DND-41 (cell line): ENCODE measurements around the gene CACNB2.

Source experiments
- ATAC-seq: fragments of 200-7000 bp; cut with Tn5 transposase; 3 replicates; pipeline ENCODE4 v1.9.1; 2021; ENCODE audit warnings: low read depth; ENCODE audit not compliant: insufficient read depth
- DNase-seq: peaks from one replicate; pipeline ENCODE4 v3.0.0-alpha.2; 2020
- H2AFZ ChIP-seq: 2 replicates; pipeline ENCODE4 v1.6.0; 2012; ENCODE audit warnings: low read depth, low read length
- H3K27ac ChIP-seq: 2 replicates; pipeline ENCODE4 v1.5.1; 2012; ENCODE audit warnings: low read length, inconsistent platforms
- H3K27me3 ChIP-seq: fragments of 200-600 bp; sonication (generic); 2 replicates; pipeline ENCODE4 v1.6.0; 2012; ENCODE audit warnings: low read length, mild to moderate bottlenecking, inconsistent platforms; ENCODE audit not compliant: insufficient read depth, poor library complexity
- H3K36me3 ChIP-seq: 2 replicates; pipeline ENCODE4 v1.5.1; 2012; ENCODE audit warnings: low read length, inconsistent platforms; ENCODE audit not compliant: insufficient read depth
- H3K4me1 ChIP-seq: 2 replicates; pipeline ENCODE4 v1.5.1; 2012; ENCODE audit warnings: mild to moderate bottlenecking, low read length; ENCODE audit not compliant: insufficient read depth
- H3K4me2 ChIP-seq: 2 replicates; pipeline ENCODE4 v1.6.0; 2012; ENCODE audit warnings: mild to moderate bottlenecking, moderate library complexity, low read length, inconsistent platforms; ENCODE audit not compliant: insufficient read depth
- H3K4me3 ChIP-seq, 2 experiments: fragments of 200-600 bp in 1 of 2; shearing (Covaris generic) in 1 of 2; 2 replicates each; pipeline ENCODE4 v1.5.1; 2012 to 2016; ENCODE audit warnings: inconsistent platforms in 2 of 2, low read length in 2 of 2, mild to moderate bottlenecking in 2 of 2, low read depth in 1 of 2, moderate library complexity in 1 of 2
- H3K79me2 ChIP-seq: 2 replicates; pipeline ENCODE4 v1.6.0; 2012; ENCODE audit warnings: low read length, inconsistent platforms; ENCODE audit not compliant: insufficient read depth
- H3K9ac ChIP-seq: 2 replicates; pipeline ENCODE4 v1.6.0; 2012; ENCODE audit warnings: low read depth, mild to moderate bottlenecking, inconsistent platforms, low read length, moderate library complexity
- H3K9me3 ChIP-seq: 2 replicates; pipeline ENCODE4 v1.5.1; 2012; ENCODE audit warnings: low read length, moderate library complexity, mild to moderate bottlenecking, inconsistent platforms; ENCODE audit not compliant: insufficient read depth, severe bottlenecking
- H4K20me1 ChIP-seq: 2 replicates; pipeline ENCODE4 v1.6.0; 2012; ENCODE audit warnings: low read length; ENCODE audit not compliant: insufficient read depth
- CTCF ChIP-seq: IDR thresholded peaks from 2 replicates; pipeline ENCODE4 v1.5.1; 2012; ENCODE audit warnings: borderline replicate concordance, low read length, moderate library complexity, mild to moderate bottlenecking; ENCODE audit not compliant: poor library complexity, severe bottlenecking; ENCODE audit errors: extremely low read depth
- EZH2 ChIP-seq: IDR thresholded peaks from 3 replicates; pipeline ENCODE4 v1.6.1; 2012; ENCODE audit warnings: borderline replicate concordance, low read depth, mild to moderate bottlenecking, moderate library complexity, low read length, inconsistent platforms; ENCODE audit not compliant: severe bottlenecking

Gene CACNB2

GRCh38 chr10:18343573-18343972 is 203.3 kb downstream of the CACNB2 start:
- Histone ChIP-seq H2AFZ (no peak overlapping the region), H3K27me3 (no peaks in the 10 kb centered on the region), H3K4me2 (no peak overlapping the region), H3K4me3 (no peak overlapping the region), H3K36me3 (no peaks in the 10 kb centered on the region), H3K79me2 (no peaks in the 10 kb centered on the region), H3K9me3 (no peaks in the 10 kb centered on the region), H3K9ac (no peak overlapping the region), H3K4me1 (no peaks in the 10 kb centered on the region), H4K20me1 (no peaks in the 10 kb centered on the region), H3K27ac (no peak overlapping the region)
- TF ChIP-seq EZH2 (no peak), CTCF (no peak)
- no peak for DNase-seq
- ATAC-seq = no peak

GRCh38 chr10:18345308-18345707 is 205.1 kb downstream of the CACNB2 start:
- no peaks in the 10 kb centered on the region for H3K4me1 ChIP-seq
- no peak for DNase-seq
- H3K9ac ChIP-seq = no peak overlapping the region
- TF ChIP-seq CTCF = no peak
- no peak for TF ChIP-seq EZH2
- no peak overlapping the region for H2AFZ ChIP-seq
- H4K20me1 ChIP-seq = no peaks in the 10 kb centered on the region
- H3K36me3 ChIP-seq = no peaks in the 10 kb centered on the region
- H3K9me3 ChIP-seq = no peaks in the 10 kb centered on the region
- H3K4me3 ChIP-seq = no peak overlapping the region
- H3K27me3 ChIP-seq = no peaks in the 10 kb centered on the region
- H3K4me2 ChIP-seq = no peak overlapping the region
- no peak for ATAC-seq
- H3K79me2 ChIP-seq = no peaks in the 10 kb centered on the region
- H3K27ac ChIP-seq = no peak overlapping the region

GRCh38 chr10:18350340-18350739 is 210.1 kb downstream of the CACNB2 start:
- no peak overlapping the region for H3K4me2 ChIP-seq
- ATAC-seq = no peak
- no peak overlapping the region for H3K4me3 ChIP-seq
- H3K9me3 ChIP-seq = no peaks in the 10 kb centered on the region
- H3K27ac ChIP-seq = no peak overlapping the region
- H3K9ac ChIP-seq = no peak overlapping the region
- no peaks in the 10 kb centered on the region for H3K79me2 ChIP-seq
- TF ChIP-seq EZH2 = no peak
- TF ChIP-seq CTCF = no peak
- DNase-seq = no peak
- no peaks in the 10 kb centered on the region for H3K36me3 ChIP-seq
- H4K20me1 ChIP-seq = no peaks in the 10 kb centered on the region
- no peaks in the 10 kb centered on the region for H3K27me3 ChIP-seq
- H3K4me1 ChIP-seq = no peaks in the 10 kb centered on the region
- no peak overlapping the region for H2AFZ ChIP-seq

GRCh38 chr10:18351421-18351820 is 211.2 kb downstream of the CACNB2 start:
- Histone ChIP-seq H3K9ac (no peak overlapping the region), H2AFZ (no peak overlapping the region), H3K36me3 (no peaks in the 10 kb centered on the region), H3K27me3 (no peaks in the 10 kb centered on the region), H3K4me1 (no peaks in the 10 kb centered on the region), H3K27ac (no peak overlapping the region), H4K20me1 (no peaks in the 10 kb centered on the region), H3K4me2 (no peak overlapping the region), H3K79me2 (no peaks in the 10 kb centered on the region), H3K9me3 (no peaks in the 10 kb centered on the region), H3K4me3 (no peak overlapping the region)
- DNase-seq (no peak), ATAC-seq (no peak)
- no peak for TF ChIP-seq CTCF
- TF ChIP-seq EZH2 = no peak
